Measurements from ENCODE around the gene COMMD6.

GRCh38 chr13:75492389-75492788, 45.3 kb downstream of the COMMD6 start:
- TF ChIP-seq ZFP30 (CRISPR knock-in tag; IDR thresholded peaks at IDR 0.05) (no peak), ARNTL (CRISPR knock-in tag; IDR thresholded peaks at IDR 0.05; ENCODE audit: borderline replicate concordance, low read depth) (no peak), CREB5 (CRISPR knock-in tag; IDR thresholded peaks at IDR 0.05; ENCODE audit: low read depth) (no peak), RARB (CRISPR knock-in tag; IDR thresholded peaks at IDR 0.05) (no peak), OSR1 (CRISPR knock-in tag; IDR thresholded peaks at IDR 0.05) (no peak), ZC3H10 (CRISPR knock-in tag; IDR thresholded peaks at IDR 0.05) (no peak), PATZ1 (CRISPR knock-in tag; IDR thresholded peaks at IDR 0.05; ENCODE audit: borderline replicate concordance) (no peak), GLIS3 (CRISPR knock-in tag; IDR thresholded peaks at IDR 0.05) (no peak), TCF4 (CRISPR knock-in tag; IDR thresholded peaks at IDR 0.05; ENCODE audit: borderline replicate concordance) (no peak), BACH2 (CRISPR knock-in tag; IDR thresholded peaks at IDR 0.05; ENCODE audit: borderline replicate concordance) (no peak), PPARA (CRISPR knock-in tag; IDR thresholded peaks at IDR 0.05; ENCODE audit: borderline replicate concordance) (no peak), SNAI2 (CRISPR knock-in tag; IDR thresholded peaks at IDR 0.05) (no peak), TSHZ2 (CRISPR knock-in tag; IDR thresholded peaks at IDR 0.05) (no peak)

All from SK-N-SH treated with all-trans-retinoic acid at 6 μM for 48 hours (cell line).